Liver (tissue), 9 donors: Measurements from ENCODE around the gene RUFY4. TPM values are rescaled to one million over a fixed set of nuclear protein-coding genes. Genes with fewer than 3 reads are reported as not detected.

Source experiments
- DNase-seq: peaks from one replicate; pipeline ENCODE4 v3.0.0-alpha.2; 2017; ENCODE audit warnings: low spot score
- H3K27ac ChIP-seq, 2 donors: one replicate each; pipeline ENCODE4 v1.7.0; 2013; ENCODE audit warnings: inconsistent platforms in 2 of 2, low read length in 2 of 2, control low read depth in 1 of 2, low read depth in 1 of 2, mild to moderate bottlenecking in 1 of 2
- H3K27me3 ChIP-seq, 4 donors: one replicate each; pipeline versions ENCODE4 v1.6.1 to v1.7.0; 2013; ENCODE audit warnings: low read length in 3 of 4, inconsistent platforms in 1 of 4, mild to moderate bottlenecking in 1 of 4, moderate library complexity in 1 of 4; ENCODE audit not compliant: control insufficient read depth in 4 of 4, insufficient read depth in 4 of 4
- H3K36me3 ChIP-seq, 4 donors: one replicate each; pipeline versions ENCODE4 v1.6.1 to v1.7.0; 2013; ENCODE audit warnings: low read length in 3 of 4, mild to moderate bottlenecking in 3 of 4, low read depth in 1 of 4, moderate library complexity in 1 of 4; ENCODE audit not compliant: control insufficient read depth in 4 of 4, insufficient read depth in 3 of 4
- H3K4me1 ChIP-seq, 4 donors: one replicate each; pipeline versions ENCODE4 v1.6.1 to v1.7.0; 2013; ENCODE audit warnings: low read length in 3 of 4, mild to moderate bottlenecking in 3 of 4, moderate library complexity in 1 of 4; ENCODE audit not compliant: control insufficient read depth in 4 of 4, insufficient read depth in 4 of 4
- H3K4me3 ChIP-seq, 3 donors: one replicate each; pipeline versions ENCODE4 v1.6.1 to v1.7.0; 2013; ENCODE audit warnings: low read length in 3 of 3, control low read depth in 1 of 3, low read depth in 1 of 3, mild to moderate bottlenecking in 1 of 3
- H3K9ac ChIP-seq, 2 donors: one replicate each; pipeline ENCODE4 v1.7.0; 2013; ENCODE audit warnings: low read length in 2 of 2, mild to moderate bottlenecking in 2 of 2, moderate library complexity in 2 of 2, control low read depth in 1 of 2, low read depth in 1 of 2
- H3K9me3 ChIP-seq, 4 donors: one replicate each; pipeline versions ENCODE4 v1.6.1 to v1.7.0; 2013; ENCODE audit warnings: low read length in 3 of 4; ENCODE audit not compliant: control insufficient read depth in 4 of 4
- FOXA1 ChIP-seq: IDR thresholded peaks from 2 replicates; pipeline ENCODE4 v1.6.1; 2016; ENCODE audit warnings: antibody characterized with exemption
- FOXA2 ChIP-seq: IDR thresholded peaks from 2 replicates; pipeline ENCODE4 v1.6.1; 2016; ENCODE audit warnings: antibody characterized with exemption
- GABPA ChIP-seq, 2 donors: IDR thresholded peaks in 1 of 2; conservative IDR thresholded peaks in 1 of 2; 2 replicates each; pipeline ENCODE4 v1.6.1; 2016; ENCODE audit warnings: antibody characterized with exemption in 2 of 2, mild to moderate bottlenecking in 1 of 2, moderate library complexity in 1 of 2
- HNF4G ChIP-seq: IDR thresholded peaks from 2 replicates; pipeline ENCODE4 v1.6.1; 2016; ENCODE audit warnings: antibody characterized with exemption
- JUND ChIP-seq, 2 donors: IDR thresholded peaks; 2 replicates each; pipeline ENCODE4 v1.6.1; 2016; ENCODE audit warnings: antibody characterized with exemption in 2 of 2
- NR2F2 ChIP-seq: IDR thresholded peaks from 2 replicates; pipeline ENCODE4 v1.6.1; 2016; ENCODE audit warnings: antibody characterized with exemption
- TAF1 ChIP-seq: conservative IDR thresholded peaks from 2 replicates; pipeline ENCODE4 v1.6.1; 2016; ENCODE audit warnings: antibody characterized with exemption, mild to moderate bottlenecking
- WGBS: extraction: QIAGEN DNeasy Blood & Tissue Kit; methylation state at CpG from one replicate; pipeline ENCODE4 v1.1.7; 2013; 5-methylcytosine and 5-hydroxymethylcytosine counted together
- polyA plus RNA-seq, 2 donors: library from polyadenylated mRNA; stranded (reverse) in 1 of 2; unstranded in 1 of 2; fragments of 200-250 nt in 1 of 2; fragments of >200 nt in 1 of 2; fragmentation: Nextera tagmentation in 1 of 2; extraction: Ambion mirVana in 1 of 2; gene quantifications; one replicate each; pipeline versions ENCODE4 v1.2.1 to v1.2.3, GENCODE V29; 2013 to 2015
- total RNA-seq, 2 donors: library from RNA; depleted of rRNA; stranded (reverse); fragments of >200 nt; gene quantifications; one replicate each; pipeline ENCODE4 v1.2.3, GENCODE V29; 2014
- TF ChIP-seq, protein P1 (sequence below): IDR thresholded peaks from 2 replicates; pipeline ENCODE4 v1.6.1; 2016; ENCODE audit warnings: antibody characterized with exemption, mild to moderate bottlenecking
- TF ChIP-seq, protein P2 (sequence below): IDR thresholded peaks from 2 replicates; pipeline ENCODE4 v1.6.1; 2016; ENCODE audit warnings: antibody characterized with exemption
- TF ChIP-seq, protein P3 (sequence below): fragments of 150-350 bp; IDR thresholded peaks from 2 replicates; pipeline ENCODE4 v1.5.1; 2017; ENCODE audit warnings: improper control_type of control experiment, low read depth, low read length; ENCODE audit not compliant: missing input control
- TF ChIP-seq, protein P4 (sequence below): IDR thresholded peaks from 2 replicates; pipeline ENCODE4 v1.6.1; 2016; ENCODE audit warnings: antibody characterized with exemption
- TF ChIP-seq, protein P5 (sequence below): IDR thresholded peaks from 2 replicates; pipeline ENCODE4 v1.6.1; 2016; ENCODE audit warnings: antibody characterized with exemption
- donor health status: healthy.
- donor health status: healthy.
- donor health status: healthy.
- donor health status: healthy.
- donor health status: healthy.

The RUFY4 gene
- total and polyA plus RNA-seq, 4 donors, result 0.05 to 0.08 (median 0.08) TPM; not detected in 1

DNA sequence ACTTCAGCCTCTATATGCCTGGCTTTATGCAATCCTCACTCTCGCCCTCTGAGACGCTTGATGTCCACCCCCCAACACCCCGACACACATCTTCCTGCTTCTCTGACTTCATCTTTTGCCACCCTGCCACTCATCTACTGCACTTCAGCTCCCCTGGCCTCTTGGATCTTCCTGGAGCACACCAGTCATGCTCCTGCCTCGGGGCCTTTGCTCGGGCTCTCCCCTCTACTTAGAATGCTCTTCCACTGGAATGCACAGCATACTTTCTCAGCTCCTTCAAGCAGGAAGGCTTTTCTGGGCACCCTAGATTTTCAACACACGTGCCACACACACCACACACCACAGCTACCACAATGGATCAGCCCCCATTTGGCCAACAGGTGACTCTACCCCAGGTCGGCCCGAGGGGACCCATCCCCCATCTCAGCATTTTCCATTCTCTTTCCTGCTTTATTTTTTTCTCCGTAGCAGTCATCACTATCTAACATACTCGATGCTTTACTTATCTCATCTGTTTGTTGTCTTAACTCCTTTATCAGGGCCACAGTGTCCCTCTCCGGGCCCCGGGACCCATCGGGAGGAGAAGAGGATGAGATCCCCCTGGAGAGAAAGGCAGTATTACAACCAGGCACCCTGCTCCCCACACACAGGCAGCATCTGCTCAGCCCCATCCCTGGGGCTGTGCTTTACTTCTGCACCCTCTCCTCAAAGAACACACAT lies 2.3 kb downstream of the RUFY4 start (continued):
- TF ChIP-seq, protein P1, sequence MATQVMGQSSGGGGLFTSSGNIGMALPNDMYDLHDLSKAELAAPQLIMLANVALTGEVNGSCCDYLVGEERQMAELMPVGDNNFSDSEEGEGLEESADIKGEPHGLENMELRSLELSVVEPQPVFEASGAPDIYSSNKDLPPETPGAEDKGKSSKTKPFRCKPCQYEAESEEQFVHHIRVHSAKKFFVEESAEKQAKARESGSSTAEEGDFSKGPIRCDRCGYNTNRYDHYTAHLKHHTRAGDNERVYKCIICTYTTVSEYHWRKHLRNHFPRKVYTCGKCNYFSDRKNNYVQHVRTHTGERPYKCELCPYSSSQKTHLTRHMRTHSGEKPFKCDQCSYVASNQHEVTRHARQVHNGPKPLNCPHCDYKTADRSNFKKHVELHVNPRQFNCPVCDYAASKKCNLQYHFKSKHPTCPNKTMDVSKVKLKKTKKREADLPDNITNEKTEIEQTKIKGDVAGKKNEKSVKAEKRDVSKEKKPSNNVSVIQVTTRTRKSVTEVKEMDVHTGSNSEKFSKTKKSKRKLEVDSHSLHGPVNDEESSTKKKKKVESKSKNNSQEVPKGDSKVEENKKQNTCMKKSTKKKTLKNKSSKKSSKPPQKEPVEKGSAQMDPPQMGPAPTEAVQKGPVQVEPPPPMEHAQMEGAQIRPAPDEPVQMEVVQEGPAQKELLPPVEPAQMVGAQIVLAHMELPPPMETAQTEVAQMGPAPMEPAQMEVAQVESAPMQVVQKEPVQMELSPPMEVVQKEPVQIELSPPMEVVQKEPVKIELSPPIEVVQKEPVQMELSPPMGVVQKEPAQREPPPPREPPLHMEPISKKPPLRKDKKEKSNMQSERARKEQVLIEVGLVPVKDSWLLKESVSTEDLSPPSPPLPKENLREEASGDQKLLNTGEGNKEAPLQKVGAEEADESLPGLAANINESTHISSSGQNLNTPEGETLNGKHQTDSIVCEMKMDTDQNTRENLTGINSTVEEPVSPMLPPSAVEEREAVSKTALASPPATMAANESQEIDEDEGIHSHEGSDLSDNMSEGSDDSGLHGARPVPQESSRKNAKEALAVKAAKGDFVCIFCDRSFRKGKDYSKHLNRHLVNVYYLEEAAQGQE, result no peak
- TF ChIP-seq HNF4G (no peak), NR2F2 (no peak)
- TF ChIP-seq, protein P2, sequence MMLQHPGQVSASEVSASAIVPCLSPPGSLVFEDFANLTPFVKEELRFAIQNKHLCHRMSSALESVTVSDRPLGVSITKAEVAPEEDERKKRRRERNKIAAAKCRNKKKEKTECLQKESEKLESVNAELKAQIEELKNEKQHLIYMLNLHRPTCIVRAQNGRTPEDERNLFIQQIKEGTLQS, result no peak

DNA sequence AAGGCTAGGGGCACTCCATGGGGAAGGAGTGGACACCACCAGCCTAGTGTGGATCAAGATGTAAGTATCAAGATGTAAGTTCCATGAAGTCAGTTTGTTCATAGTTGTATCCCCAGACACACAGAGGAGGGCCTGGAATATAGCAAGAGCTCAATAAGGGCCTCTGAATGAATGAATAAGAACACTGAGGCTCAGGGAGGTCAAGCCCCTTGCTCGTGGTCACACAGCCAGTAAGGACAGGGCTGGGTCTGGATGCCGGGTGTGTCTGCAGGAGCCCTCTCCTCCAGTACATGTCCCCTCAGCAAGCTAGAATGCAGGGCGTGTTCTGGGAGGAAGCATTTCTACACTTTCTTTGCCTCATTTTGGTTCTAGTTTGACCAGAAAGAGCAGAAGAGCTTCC lies 2.9 kb downstream of the RUFY4 start:
- WGBS, result 82% methylated on average over 3 of the region's 3 CpGs
- TF ChIP-seq, protein P3, sequence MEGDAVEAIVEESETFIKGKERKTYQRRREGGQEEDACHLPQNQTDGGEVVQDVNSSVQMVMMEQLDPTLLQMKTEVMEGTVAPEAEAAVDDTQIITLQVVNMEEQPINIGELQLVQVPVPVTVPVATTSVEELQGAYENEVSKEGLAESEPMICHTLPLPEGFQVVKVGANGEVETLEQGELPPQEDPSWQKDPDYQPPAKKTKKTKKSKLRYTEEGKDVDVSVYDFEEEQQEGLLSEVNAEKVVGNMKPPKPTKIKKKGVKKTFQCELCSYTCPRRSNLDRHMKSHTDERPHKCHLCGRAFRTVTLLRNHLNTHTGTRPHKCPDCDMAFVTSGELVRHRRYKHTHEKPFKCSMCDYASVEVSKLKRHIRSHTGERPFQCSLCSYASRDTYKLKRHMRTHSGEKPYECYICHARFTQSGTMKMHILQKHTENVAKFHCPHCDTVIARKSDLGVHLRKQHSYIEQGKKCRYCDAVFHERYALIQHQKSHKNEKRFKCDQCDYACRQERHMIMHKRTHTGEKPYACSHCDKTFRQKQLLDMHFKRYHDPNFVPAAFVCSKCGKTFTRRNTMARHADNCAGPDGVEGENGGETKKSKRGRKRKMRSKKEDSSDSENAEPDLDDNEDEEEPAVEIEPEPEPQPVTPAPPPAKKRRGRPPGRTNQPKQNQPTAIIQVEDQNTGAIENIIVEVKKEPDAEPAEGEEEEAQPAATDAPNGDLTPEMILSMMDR, result no peak
- TF ChIP-seq, protein P4, sequence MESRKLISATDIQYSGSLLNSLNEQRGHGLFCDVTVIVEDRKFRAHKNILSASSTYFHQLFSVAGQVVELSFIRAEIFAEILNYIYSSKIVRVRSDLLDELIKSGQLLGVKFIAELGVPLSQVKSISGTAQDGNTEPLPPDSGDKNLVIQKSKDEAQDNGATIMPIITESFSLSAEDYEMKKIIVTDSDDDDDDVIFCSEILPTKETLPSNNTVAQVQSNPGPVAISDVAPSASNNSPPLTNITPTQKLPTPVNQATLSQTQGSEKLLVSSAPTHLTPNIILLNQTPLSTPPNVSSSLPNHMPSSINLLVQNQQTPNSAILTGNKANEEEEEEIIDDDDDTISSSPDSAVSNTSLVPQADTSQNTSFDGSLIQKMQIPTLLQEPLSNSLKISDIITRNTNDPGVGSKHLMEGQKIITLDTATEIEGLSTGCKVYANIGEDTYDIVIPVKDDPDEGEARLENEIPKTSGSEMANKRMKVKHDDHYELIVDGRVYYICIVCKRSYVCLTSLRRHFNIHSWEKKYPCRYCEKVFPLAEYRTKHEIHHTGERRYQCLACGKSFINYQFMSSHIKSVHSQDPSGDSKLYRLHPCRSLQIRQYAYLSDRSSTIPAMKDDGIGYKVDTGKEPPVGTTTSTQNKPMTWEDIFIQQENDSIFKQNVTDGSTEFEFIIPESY, result no peak
- TF ChIP-seq FOXA1 (no peak), JUND (IDR thresholded peaks at IDR 0.05) (no peak), GABPA (IDR thresholded peaks at IDR 0.05 in 1 of 2, conservative IDR thresholded peaks at IDR 0.05 in 1 of 2) (no peak), TAF1 (no peak), FOXA2 (no peak)
- TF ChIP-seq, protein P5, sequence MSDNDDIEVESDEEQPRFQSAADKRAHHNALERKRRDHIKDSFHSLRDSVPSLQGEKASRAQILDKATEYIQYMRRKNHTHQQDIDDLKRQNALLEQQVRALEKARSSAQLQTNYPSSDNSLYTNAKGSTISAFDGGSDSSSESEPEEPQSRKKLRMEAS, result no peak
- Histone ChIP-seq H3K9ac (no peak overlapping the region), H3K27ac (no peak overlapping the region), H3K4me3 (no peak overlapping the region), H3K36me3 (no peaks in the 10 kb centered on the region), H3K9me3 (no peaks in the 10 kb centered on the region), H3K4me1 (peaks cover 0 to 9% (median 4%) of the 10 kb centered on the region in 4 donors), H3K27me3 (no peaks in the 10 kb centered on the region)
- no peak for DNase-seq
